Activated effector memory CD4-positive, alpha-beta T cell treated with anti-CD3 and anti-CD28 coated beads, Interleukin-2, amount 50 U/mL, for 16 hours (primary cell): ENCODE measurements around the gene FOSL1.

ENCODE experiments used
- DNase-seq: peaks from one replicate; pipeline ENCODE4 v3.0.0-alpha.2; 2020

Gene FOSL1

DNA sequence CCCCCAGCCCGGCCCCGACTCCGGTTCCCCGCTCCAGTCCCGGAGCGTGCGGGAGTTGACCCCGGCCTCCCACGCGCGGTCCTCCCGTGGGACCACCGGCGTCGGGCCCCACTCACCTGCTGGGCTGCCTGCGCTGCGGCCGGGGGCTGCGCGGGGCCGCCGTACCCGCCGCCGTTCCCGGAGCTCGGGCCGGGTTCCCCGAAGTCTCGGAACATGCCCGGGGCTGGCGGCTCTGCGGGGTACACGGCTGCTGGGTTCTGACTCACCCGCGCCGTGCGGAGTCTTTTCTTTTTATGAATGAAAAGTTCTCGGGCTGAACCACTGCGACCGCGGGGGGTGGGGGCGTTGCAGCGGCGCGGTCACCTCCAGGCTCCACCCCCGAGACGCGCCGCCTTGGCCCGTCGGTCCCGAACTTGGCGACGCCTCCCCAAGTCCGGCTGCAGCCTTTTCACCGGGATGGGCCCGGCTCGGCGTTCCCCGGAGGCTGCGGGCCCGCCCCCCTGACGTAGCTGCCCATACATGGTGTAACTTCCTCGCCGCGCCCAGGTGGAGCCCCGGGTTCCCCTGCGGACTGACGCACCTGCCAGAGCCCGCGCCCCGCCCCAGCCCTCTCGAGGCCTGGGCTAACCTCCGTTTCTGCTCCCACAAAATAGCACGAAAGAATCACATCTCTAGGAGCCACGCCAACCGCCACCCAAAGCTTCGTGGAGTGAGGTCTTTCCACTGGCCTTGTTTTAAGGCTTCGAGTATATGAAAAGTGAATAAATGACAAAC lies at the start of gene FOSL1:
TSS of gene FOSL1 (minus strand) at position 264 of the 774 bp plus-strand sequence. CDS start at position 215, 49 bp downstream.
- peak; percentile 98 for DNase-seq

DNA sequence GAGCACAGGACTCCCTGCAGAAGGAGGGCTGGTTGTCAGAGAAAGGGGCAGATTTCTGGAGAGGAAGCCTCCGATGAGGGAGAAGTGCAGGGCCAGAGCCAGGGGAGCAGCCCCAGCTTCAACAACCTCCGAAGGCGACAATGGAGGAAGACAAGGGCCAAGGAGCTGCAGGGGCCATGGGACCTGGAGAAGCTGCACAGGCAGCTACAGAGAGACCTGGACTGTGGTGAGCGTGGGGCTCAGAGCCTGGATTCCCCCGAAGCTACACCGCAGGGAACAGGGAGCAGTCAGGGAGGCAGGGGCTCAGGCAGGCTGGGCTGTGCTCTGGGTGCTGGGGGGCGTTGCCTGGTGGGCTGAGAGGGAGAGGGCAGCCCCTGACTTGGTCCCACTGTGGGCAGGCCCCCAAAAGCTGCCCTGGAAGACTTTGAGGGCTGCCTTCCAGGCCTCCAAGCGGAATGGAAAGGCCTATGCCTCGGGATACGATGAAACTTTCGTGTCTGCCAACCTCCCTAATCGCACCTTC lies 47.5 kb upstream of the FOSL1 start:
- DNase-seq, result no peak

DNA sequence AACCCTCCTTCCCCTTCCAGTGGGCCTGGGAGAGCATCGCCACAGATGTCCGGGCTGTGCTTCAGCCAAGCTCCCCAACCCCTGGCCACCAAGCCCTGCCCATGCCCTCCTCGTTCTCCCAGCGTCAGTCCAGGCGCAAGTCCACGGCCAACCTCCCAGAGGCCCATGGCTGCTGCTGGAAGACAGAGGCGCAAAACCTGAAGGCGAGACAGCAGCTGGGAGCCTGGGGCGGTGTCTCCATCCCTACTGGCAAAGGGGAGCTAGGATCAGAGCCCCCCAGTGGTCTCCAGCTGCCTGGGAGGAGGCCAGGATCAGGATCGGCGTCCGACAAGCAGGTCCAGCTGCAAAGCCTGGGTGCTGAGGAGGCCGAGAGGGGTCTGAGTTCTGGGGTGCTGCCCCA lies 46.9 kb upstream of the FOSL1 start:
- DNase-seq, result no peak

- DNase-seq, result no peak
These were observed 46.5 kb upstream of the FOSL1 start for GRCh38 chr11:65946655-65947054.

GRCh38 chr11:65945941-65946558 lies 45.9 kb upstream of the FOSL1 start:
- no peak for DNase-seq

DNA sequence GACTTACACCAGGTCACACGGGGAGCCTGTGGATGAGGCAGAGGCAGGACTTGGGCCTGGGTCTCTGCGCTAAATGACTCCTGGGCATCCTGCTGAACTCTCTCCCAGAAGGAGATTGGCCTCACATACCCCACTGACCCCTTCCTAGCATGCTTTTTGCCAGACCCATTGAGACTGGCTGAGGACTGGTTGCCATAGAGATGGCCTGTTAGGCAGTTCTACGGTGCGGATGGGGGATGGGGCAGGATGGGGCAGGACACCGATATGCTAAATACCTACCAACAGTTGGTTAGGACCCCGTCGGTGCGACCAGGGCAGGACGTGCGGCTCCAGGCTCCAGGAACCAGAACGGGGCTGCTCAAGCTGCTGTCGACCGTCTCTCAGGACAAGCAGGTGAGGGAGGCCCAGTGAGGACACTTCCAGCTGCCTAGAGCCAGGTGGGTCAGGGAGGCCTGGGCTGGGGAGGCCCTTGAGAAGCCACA lies 45.3 kb upstream of the FOSL1 start, which contains the start of gene TSGA10IP:
TSS of gene TSGA10IP (plus strand) at position 51 of the 482 bp plus-strand sequence. CDS start at position 247, 196 bp downstream.
- no peak for DNase-seq

GRCh38 chr11:65944767-65945166 lies 44.6 kb upstream of the FOSL1 start:
- no peak for DNase-seq

- no peak for DNase-seq
These were observed 44.0 kb upstream of the FOSL1 start for GRCh38 chr11:65944191-65944590.

DNA sequence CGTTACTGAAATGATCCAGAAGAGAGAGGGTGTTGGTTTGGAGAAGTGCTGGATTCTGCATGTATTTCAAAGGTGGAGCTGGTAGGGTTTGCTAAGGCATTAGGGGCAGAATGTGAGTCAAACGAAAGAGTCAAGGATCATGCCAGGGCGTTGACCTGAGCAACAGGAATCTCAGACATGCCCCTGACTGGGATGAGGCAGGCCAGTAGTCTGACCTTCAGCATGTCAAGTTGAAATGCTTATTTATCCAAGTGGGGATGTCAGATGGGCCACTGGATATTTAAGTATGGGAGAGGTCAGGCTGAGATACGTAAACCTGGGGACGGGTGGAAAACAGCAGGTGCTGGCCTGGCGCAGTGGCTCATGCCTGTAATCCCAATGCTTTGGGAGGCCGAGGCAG lies 42.3 kb upstream of the FOSL1 start:
- DNase-seq, result no peak

DNA sequence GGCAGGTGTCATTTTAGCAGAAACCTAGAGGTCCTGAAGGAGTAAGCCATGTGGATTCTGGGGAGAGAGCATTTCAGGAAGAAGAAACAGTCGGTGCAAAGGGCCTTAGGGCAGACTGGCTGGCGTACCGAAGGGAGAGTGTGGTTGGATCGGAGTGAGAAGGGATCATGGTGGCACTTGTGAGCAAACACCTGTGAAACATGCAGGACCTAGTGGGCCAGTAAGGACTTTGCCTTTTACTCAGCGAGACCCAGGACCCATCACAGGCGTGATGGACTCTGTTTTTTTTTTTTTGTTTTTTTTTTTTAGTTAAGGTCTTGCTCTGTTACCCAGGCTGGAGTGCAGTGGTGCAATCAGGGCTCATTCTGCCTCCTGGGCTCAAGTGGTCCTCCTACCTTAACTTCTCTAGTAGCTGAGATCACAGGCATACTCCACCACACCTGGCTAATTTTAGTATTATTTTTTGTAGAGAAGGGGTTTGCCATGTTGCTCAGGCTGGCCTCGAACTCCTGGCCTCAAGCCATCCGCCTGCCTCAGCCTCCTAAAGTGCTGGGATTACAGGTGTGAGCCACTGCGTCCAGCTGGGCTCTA lies 41.6 kb upstream of the FOSL1 start:
- DNase-seq, result no peak

GRCh38 chr11:65937766-65938165 lies 37.6 kb upstream of the FOSL1 start:
- no peak for DNase-seq

GRCh38 chr11:65934014-65934413 lies 33.8 kb upstream of the FOSL1 start:
- DNase-seq, result no peak

- DNase-seq, result no peak
These were observed 32.4 kb upstream of the FOSL1 start for GRCh38 chr11:65932558-65932919.

GRCh38 chr11:65931773-65932557 lies 31.8 kb upstream of the FOSL1 start:
- DNase-seq, result no peak

DNA sequence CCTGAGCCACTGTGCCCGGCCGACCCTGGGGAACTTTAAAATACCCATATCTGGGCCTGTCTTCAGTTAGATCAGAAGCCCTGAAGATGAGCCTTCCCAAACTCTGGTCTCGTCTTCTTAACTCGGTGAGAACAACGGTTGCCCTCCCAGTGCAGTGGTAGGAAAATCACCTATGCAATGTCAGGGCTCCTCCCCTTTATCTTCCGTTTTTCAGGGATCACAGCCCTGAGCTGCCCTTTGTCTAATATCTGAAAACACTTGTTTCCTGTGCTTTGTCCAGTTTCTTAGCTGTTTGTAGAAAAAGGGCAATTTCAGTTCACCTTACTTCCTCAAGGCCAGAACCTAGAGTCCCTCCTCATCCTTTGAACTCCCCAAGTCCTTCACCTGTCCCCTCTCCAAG lies 28.5 kb upstream of the FOSL1 start:
- no peak for DNase-seq

GRCh38 chr11:65927904-65928397 lies 27.8 kb upstream of the FOSL1 start:
- DNase-seq, result peak; percentile 89

DNA sequence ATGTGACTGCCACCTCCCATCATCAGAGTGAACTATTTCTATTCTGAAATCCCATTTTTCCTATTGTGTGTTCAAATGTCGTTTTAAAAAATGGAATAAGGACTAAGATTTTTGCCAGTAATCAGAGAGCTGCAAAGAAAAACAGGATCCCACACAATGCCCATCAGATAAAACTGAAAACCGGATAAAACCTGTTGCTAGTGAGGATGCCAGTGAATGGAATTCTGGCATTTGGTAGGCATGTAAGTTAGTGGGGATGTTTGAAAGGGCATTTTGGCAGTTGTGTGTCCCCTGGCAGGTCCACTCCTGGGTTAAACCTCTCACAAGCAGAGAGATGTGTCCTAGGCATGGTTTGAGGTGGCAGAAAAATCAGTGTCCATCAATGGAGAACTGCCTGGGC lies 25.2 kb upstream of the FOSL1 start:
- DNase-seq, result no peak

DNA sequence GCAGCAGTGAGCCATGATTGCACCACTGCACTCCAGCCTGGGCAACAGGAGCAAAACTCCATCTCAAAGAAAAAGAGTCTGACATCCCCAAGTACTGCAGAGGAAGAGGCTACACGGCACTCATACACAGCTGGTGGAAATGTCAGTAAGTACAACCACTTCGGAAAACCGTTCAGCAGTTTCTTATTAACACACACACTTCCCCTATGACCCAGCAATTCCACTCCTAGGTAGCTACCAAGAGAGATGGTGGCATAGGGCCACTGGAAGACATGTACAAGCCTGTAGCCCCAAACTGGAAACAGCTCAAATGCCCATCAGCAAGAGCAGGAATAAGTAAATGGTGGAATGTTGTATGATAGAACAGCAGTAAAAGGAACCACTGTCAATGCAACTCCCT lies 22.4 kb upstream of the FOSL1 start:
- no peak for DNase-seq

DNA sequence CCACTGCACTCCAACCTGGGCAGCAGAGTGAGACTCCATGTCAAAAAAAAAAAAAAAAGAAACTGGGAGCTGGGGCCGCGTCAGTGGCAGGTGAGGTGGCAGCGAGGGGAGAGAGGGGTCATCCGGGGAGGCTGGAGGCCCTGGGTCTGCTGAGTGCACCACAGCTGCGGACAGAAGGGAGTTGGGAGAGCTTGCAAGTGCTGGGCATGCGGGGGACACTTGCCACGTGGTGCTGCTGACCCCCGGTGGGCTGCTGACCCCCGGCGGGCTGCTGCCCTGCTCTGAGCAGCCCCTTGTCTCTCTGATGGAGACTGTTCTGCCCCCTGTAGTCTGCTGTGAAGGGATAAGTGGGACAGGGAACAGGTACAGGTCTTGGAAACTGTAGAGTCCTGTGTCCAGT lies 21.7 kb upstream of the FOSL1 start:
- DNase-seq, result no peak

- DNase-seq, result no peak
These were observed 20.9 kb upstream of the FOSL1 start for GRCh38 chr11:65921033-65921555.

- no peak for DNase-seq
These were observed 20.2 kb upstream of the FOSL1 start for GRCh38 chr11:65920372-65920802.

DNA sequence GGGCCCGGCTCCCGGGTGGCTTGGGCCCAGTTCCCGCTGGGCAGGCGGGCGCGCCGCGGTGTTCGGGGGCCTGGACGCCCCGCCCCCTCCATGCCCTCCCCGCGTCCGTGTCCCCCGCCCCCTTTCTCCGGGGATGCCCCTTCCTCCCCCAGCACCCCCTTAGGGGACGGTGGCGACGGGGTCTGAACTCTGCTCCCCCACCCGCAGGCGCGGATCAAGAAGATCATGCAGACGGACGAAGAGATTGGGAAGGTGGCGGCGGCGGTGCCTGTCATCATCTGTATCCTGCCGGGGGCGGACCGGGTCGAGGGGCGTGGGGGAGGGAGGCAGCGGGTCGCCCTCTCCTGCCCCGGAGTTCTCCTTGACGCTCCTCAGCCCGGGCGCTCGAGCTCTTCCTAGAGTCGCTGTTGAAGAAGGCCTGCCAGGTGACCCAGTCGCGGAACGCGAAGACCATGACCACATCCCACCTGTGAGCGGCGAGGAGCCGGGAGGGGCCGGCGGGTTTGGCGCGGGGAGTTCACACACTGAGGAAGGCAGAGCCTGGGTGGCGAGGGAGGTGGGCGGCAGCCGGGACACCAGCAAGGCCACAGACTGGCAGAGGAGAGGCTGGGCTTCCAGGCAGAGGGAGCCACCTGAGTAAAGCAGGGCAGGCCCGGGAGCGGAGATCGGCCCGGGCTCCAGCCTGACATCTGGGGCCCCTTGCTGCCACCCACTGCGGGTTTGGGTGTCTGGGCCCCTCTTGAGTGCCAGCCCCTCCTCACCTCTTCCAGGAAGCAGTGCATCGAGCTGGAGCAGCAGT lies 19.6 kb upstream of the FOSL1 start:
- DNase-seq, result no peak
